HepG2 (cell line): ENCODE data around the gene PRKN. TPM values are rescaled to one million over a fixed set of nuclear protein-coding genes. Genes with fewer than 3 reads are reported as not detected.
A peak's percentile ranks its signal among the peaks of the same experiment; 100 is the strongest.

Experiments used
- ARNTL ChIP-seq: sonication (generic); formaldehyde crosslinking; IDR thresholded peaks from 2 replicates; pipeline ENCODE4 v1.4.0; 2020; ENCODE audit warnings: mild to moderate bottlenecking, missing genetic modification reagents
- DPF2 ChIP-seq: sonication (generic); formaldehyde crosslinking; IDR thresholded peaks from 2 replicates; pipeline ENCODE4 v1.4.0; 2020; ENCODE audit warnings: mild to moderate bottlenecking, low read depth, missing genetic modification reagents, borderline replicate concordance
- HOXA3 ChIP-seq: sonication (generic); formaldehyde crosslinking; IDR thresholded peaks from 2 replicates; pipeline ENCODE4 v1.5.0; 2020; ENCODE audit warnings: missing genetic modification reagents
- MATR3 ChIP-seq: sonication (generic); formaldehyde crosslinking; IDR thresholded peaks from 2 replicates; pipeline ENCODE4 v1.4.0; 2020; ENCODE audit warnings: missing genetic modification reagents
- MXI1 ChIP-seq: IDR thresholded peaks from 3 replicates; pipeline ENCODE4 v1.6.1; 2012; ENCODE audit warnings: low read depth, low read length, inconsistent platforms, borderline replicate concordance
- NR2C2 ChIP-seq: sonication (generic); formaldehyde crosslinking; IDR thresholded peaks from 2 replicates; pipeline ENCODE4 v1.4.0; 2020; ENCODE audit warnings: missing genetic modification reagents, mild to moderate bottlenecking, moderate library complexity, borderline replicate concordance
- RORA ChIP-seq: sonication (generic); formaldehyde crosslinking; IDR thresholded peaks from 2 replicates; pipeline ENCODE4 v1.5.0; 2020; ENCODE audit warnings: mild to moderate bottlenecking, missing genetic modification reagents, moderate library complexity
- SAP130 ChIP-seq: IDR thresholded peaks from 2 replicates; pipeline ENCODE4 v1.6.1; 2016; ENCODE audit warnings: low read depth
- ZKSCAN5 ChIP-seq: sonication (generic); formaldehyde crosslinking; IDR thresholded peaks from 2 replicates; pipeline ENCODE4 v1.5.1; 2020; ENCODE audit warnings: mild to moderate bottlenecking, missing genetic modification reagents
- ZNF253 ChIP-seq: sonication (generic); formaldehyde crosslinking; IDR thresholded peaks from 2 replicates; pipeline ENCODE4 v1.8.0; 2022; ENCODE audit warnings: mild to moderate bottlenecking, missing genetic modification reagents, borderline replicate concordance
- ZNF550 ChIP-seq: sonication (generic); formaldehyde crosslinking; IDR thresholded peaks from 2 replicates; pipeline ENCODE4 v1.4.0; 2020; ENCODE audit warnings: mild to moderate bottlenecking, missing genetic modification reagents, borderline replicate concordance
- ZNF598 ChIP-seq: sonication (generic); formaldehyde crosslinking; IDR thresholded peaks from 2 replicates; pipeline ENCODE4 v1.5.1; 2020; ENCODE audit warnings: mild to moderate bottlenecking, missing genetic modification reagents, borderline replicate concordance
- ZNF775 ChIP-seq: sonication (generic); formaldehyde crosslinking; IDR thresholded peaks from 2 replicates; pipeline ENCODE4 v1.4.0; 2020; ENCODE audit warnings: missing genetic modification reagents, mild to moderate bottlenecking, moderate library complexity, borderline replicate concordance
- ZSCAN29 ChIP-seq: sonication (generic); formaldehyde crosslinking; conservative IDR thresholded peaks from 2 replicates; pipeline ENCODE4 v1.4.0; 2020; ENCODE audit warnings: mild to moderate bottlenecking, missing genetic modification reagents
- polyA plus RNA-seq, 8 experiments: library from polyadenylated mRNA; depleted of rRNA in 3 of 8; stranded (reverse) in 7 of 8; unstranded in 1 of 8; fragments of >200 nt; fragmentation: Illumina TruSeq in 4 of 8; extraction: Trizol in 4 of 8; gene quantifications; 2 replicates each; pipeline versions ENCODE4 v1.2.1 to v1.2.3, GENCODE V29; 2011 to 2016; ENCODE audit warnings: low read depth in 4 of 8, missing spikeins in 1 of 8, mixed read lengths in 1 of 8; ENCODE audit not compliant: insufficient read depth in 1 of 8
- total RNA-seq, 5 experiments: library from RNA; depleted of rRNA; stranded (reverse); fragments of >200 nt; fragmentation: Illumina TruSeq; extraction: Trizol; gene quantifications; 2 replicates each; pipeline ENCODE4 v1.2.3, GENCODE V29; 2016; ENCODE audit warnings: low read depth in 1 of 5
- TF ChIP-seq, protein P1 (sequence below): IDR thresholded peaks from 2 replicates; pipeline ENCODE4 v1.4.0; 2020; ENCODE audit warnings: mild to moderate bottlenecking, missing genetic modification reagents
- TF ChIP-seq, protein P2 (sequence below): IDR thresholded peaks from 2 replicates; pipeline ENCODE4 v1.6.1; 2016; ENCODE audit warnings: low read depth
- TF ChIP-seq, protein P3 (sequence below): IDR thresholded peaks from 2 replicates; pipeline ENCODE4 v1.6.1; 2016; ENCODE audit warnings: mild to moderate bottlenecking
- TF ChIP-seq, protein P4 (sequence below): sonication (generic); formaldehyde crosslinking; IDR thresholded peaks from 2 replicates; pipeline ENCODE4 v1.4.0; 2020; ENCODE audit warnings: mild to moderate bottlenecking, missing genetic modification reagents

PRKN gene
- total and polyA plus RNA-seq, 2 of the 13 experiments (the other 11 are each of a cell fraction or from before 2014, with no cell fraction given), result 0.31 to 0.44 TPM

DNA sequence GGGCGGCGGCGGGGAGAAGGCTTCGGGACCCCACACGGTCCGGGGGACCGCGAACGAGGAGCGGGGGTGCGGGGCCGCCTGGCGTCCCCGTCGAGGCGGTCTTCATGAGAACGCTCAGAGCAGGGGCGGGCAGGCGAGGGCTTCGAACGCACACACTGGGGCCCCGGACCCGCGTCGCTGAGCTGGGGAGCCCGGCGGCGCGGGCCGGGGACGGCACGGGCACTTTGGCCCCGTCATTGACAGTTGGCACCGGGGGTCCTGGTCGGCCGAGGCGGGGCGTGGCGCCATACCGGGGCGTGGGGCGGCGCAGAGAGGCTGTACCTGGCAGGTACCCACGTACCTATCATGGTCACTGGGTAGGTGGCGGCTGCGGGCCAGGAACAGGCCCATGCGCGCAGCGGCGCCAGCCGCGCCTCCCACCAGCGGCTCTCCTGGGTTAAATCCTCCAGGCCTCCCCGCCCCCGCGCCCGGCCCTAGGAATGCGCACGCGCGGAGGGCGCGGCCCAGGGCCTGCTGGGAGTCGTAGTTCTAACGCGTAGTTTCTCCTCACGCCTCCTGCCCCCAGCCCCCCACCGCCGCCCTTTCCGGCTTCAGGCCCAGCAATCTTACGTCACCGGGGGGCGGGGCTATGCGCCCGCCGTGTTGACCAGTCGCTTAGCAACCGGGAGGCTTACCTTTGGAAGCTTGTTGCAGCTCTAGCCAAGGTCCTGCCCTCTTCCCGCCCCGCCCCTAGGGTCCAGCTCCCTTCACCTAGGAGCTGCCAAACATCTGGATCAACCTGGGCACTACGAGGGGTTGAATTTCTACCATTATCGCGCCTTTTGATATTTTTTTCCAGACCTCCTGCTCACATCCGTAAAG, at the start of gene PRKN, which contains the start of gene PACRG (continued):
- TF ChIP-seq ZKSCAN5 (CRISPR knock-in tag) (no peak), RORA (CRISPR knock-in tag) (no peak), ZNF598 (no peak; the same call in 1 of the 2 replicates), ARNTL (0 out of 2 replicates have a peak, but pooled peaks have one; percentile 36), MATR3 (CRISPR knock-in tag) (no peak), HOXA3 (CRISPR knock-in tag) (peak; percentile 75), ZNF550 (CRISPR knock-in tag) (0 out of 2 replicates have a peak, but pooled peaks have one; percentile 61), SAP130 (peak; percentile 84), DPF2 (CRISPR knock-in tag) (no peak), ZNF253 (CRISPR knock-in tag) (peak; percentile 83; the same call in 1 of the 2 replicates), MXI1 (peak; percentile 84; the same call in 2 of the 3 replicates), NR2C2 (CRISPR knock-in tag) (peak; percentile 83), ZNF775 (no peak), ZSCAN29 (CRISPR knock-in tag) (no peak)
- TF ChIP-seq, protein P1, sequence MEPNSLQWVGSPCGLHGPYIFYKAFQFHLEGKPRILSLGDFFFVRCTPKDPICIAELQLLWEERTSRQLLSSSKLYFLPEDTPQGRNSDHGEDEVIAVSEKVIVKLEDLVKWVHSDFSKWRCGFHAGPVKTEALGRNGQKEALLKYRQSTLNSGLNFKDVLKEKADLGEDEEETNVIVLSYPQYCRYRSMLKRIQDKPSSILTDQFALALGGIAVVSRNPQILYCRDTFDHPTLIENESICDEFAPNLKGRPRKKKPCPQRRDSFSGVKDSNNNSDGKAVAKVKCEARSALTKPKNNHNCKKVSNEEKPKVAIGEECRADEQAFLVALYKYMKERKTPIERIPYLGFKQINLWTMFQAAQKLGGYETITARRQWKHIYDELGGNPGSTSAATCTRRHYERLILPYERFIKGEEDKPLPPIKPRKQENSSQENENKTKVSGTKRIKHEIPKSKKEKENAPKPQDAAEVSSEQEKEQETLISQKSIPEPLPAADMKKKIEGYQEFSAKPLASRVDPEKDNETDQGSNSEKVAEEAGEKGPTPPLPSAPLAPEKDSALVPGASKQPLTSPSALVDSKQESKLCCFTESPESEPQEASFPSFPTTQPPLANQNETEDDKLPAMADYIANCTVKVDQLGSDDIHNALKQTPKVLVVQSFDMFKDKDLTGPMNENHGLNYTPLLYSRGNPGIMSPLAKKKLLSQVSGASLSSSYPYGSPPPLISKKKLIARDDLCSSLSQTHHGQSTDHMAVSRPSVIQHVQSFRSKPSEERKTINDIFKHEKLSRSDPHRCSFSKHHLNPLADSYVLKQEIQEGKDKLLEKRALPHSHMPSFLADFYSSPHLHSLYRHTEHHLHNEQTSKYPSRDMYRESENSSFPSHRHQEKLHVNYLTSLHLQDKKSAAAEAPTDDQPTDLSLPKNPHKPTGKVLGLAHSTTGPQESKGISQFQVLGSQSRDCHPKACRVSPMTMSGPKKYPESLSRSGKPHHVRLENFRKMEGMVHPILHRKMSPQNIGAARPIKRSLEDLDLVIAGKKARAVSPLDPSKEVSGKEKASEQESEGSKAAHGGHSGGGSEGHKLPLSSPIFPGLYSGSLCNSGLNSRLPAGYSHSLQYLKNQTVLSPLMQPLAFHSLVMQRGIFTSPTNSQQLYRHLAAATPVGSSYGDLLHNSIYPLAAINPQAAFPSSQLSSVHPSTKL (CRISPR knock-in tag), result no peak; the same call in 1 of the 2 replicates
- TF ChIP-seq, protein P2, sequence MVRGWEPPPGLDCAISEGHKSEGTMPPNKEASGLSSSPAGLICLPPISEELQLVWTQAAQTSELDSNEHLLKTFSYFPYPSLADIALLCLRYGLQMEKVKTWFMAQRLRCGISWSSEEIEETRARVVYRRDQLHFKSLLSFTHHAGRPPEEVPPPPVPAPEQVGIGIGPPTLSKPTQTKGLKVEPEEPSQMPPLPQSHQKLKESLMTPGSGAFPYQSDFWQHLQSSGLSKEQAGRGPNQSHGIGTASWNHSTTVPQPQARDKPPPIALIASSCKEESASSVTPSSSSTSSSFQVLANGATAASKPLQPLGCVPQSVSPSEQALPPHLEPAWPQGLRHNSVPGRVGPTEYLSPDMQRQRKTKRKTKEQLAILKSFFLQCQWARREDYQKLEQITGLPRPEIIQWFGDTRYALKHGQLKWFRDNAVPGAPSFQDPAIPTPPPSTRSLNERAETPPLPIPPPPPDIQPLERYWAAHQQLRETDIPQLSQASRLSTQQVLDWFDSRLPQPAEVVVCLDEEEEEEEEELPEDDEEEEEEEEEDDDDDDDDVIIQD (CRISPR knock-in tag), result 0 out of 2 replicates have a peak, but pooled peaks have one; percentile 21
- TF ChIP-seq, protein P3, sequence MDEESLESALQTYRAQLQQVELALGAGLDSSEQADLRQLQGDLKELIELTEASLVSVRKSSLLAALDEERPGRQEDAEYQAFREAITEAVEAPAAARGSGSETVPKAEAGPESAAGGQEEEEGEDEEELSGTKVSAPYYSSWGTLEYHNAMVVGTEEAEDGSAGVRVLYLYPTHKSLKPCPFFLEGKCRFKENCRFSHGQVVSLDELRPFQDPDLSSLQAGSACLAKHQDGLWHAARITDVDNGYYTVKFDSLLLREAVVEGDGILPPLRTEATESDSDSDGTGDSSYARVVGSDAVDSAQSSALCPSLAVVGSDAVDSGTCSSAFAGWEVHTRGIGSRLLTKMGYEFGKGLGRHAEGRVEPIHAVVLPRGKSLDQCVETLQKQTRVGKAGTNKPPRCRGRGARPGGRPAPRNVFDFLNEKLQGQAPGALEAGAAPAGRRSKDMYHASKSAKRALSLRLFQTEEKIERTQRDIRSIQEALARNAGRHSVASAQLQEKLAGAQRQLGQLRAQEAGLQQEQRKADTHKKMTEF, result peak; percentile 90
- TF ChIP-seq, protein P4, sequence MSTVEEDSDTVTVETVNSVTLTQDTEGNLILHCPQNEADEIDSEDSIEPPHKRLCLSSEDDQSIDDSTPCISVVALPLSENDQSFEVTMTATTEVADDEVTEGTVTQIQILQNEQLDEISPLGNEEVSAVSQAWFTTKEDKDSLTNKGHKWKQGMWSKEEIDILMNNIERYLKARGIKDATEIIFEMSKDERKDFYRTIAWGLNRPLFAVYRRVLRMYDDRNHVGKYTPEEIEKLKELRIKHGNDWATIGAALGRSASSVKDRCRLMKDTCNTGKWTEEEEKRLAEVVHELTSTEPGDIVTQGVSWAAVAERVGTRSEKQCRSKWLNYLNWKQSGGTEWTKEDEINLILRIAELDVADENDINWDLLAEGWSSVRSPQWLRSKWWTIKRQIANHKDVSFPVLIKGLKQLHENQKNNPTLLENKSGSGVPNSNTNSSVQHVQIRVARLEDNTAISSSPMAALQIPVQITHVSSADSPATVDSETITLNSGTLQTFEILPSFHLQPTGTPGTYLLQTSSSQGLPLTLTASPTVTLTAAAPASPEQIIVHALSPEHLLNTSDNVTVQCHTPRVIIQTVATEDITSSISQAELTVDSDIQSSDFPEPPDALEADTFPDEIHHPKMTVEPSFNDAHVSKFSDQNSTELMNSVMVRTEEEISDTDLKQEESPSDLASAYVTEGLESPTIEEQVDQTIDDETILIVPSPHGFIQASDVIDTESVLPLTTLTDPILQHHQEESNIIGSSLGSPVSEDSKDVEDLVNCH (CRISPR knock-in tag), result no peak
